GM13977 (cell line): Measurements from ENCODE around the gene ATXN7L2.

ENCODE experiments used
- DNase-seq: peaks from one replicate; pipeline ENCODE4 v3.0.0; 2012; ENCODE audit warnings: low spot score
- in situ Hi-C: fragments of 300-500 bp; cut with MboI; formaldehyde crosslinking; loops from one replicate; pipeline ENCODE4 v1.12.0; 2022; ENCODE audit warnings: low sequenced_read_pairs, low pct_unique_long_range_greater_than_20kb, mixed read lengths, inconsistent platforms; ENCODE audit not compliant: unreplicated experiment
- TF ChIP-seq, protein P1 (sequence below): IDR thresholded peaks from 2 replicates; pipeline ENCODE4 v1.5.1; 2012; ENCODE audit warnings: mild to moderate bottlenecking, control low read depth; ENCODE audit not compliant: insufficient read depth; ENCODE audit errors: extremely low read depth, missing control alignments

Gene ATXN7L2

DNA sequence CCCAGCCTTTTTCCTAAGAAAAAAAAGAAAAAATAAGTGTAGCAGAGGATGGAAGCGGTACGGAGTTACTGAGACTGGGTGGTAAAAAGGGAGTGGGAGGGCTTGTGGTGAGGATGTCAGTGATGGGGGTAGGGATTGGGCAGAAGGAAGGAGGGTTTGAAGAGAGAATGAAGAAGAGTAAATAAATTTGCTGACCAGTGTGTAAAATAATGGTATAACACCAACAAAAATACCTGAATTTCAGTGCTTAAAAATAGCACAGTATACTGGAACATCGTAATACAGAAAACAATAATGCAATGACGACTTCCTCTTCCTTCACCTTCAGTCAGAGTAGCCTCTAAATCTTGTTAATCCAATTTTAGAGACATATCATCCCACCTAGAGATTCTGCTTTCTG lies 36.2 kb upstream of the ATXN7L2 start:
- in situ Hi-C loops, result no loop called here
- TF ChIP-seq, protein P1, sequence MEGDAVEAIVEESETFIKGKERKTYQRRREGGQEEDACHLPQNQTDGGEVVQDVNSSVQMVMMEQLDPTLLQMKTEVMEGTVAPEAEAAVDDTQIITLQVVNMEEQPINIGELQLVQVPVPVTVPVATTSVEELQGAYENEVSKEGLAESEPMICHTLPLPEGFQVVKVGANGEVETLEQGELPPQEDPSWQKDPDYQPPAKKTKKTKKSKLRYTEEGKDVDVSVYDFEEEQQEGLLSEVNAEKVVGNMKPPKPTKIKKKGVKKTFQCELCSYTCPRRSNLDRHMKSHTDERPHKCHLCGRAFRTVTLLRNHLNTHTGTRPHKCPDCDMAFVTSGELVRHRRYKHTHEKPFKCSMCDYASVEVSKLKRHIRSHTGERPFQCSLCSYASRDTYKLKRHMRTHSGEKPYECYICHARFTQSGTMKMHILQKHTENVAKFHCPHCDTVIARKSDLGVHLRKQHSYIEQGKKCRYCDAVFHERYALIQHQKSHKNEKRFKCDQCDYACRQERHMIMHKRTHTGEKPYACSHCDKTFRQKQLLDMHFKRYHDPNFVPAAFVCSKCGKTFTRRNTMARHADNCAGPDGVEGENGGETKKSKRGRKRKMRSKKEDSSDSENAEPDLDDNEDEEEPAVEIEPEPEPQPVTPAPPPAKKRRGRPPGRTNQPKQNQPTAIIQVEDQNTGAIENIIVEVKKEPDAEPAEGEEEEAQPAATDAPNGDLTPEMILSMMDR, result no peak
- no peak for DNase-seq

DNA sequence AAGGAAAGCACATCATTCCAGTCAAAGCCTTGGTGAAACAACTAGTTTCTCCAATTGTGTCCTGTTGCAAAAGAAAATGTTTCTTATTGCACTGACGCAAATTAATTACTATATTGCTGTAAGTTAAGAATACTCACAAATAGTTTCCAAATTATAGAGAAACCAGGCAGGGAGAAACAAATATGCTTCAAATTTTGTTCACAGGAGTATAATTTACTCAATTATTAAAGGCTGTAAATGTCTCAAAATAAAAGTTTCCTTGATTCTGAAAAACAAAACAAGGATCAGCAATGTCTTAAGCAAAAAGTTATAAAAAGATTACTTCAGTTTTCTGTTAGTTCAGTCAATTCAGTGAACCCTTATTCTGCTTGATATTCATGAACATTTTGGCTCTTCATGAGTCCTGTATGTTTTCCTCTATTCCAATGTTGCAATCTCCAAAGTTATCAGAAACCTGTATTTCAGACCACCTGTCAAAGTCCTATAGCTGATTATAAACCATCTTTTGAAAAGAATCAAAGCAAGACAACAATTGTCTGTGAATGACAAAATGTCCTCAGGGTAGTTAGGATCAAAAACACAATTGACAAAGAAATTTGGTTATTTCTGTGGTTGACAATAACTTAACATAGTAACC lies 29.1 kb upstream of the ATXN7L2 start:
- in situ Hi-C loops, result no loop called here
- TF ChIP-seq, protein P1, result no peak
- DNase-seq, result no peak

DNA sequence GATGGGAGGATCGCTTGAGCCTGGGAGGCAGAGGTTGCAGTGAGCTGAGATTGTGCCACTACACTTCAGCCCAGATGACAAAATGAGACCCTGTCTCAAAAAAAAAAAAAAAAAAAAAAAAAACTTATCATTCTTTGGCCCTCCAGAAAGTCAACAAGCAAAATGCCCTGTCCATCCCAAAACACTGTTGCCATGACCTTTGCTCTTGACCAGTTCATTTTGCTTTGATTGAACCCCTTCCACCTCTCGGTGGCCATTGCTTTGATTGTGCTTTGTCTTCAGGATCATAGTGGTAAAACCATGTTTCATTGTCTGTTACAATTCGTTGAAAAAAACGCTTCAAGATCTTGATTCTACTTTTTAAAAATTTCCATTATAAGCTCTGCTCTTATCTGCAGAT lies 25.9 kb upstream of the ATXN7L2 start:
- TF ChIP-seq, protein P1, result no peak
- in situ Hi-C loops, result no loop called here
- DNase-seq, result no peak

DNA sequence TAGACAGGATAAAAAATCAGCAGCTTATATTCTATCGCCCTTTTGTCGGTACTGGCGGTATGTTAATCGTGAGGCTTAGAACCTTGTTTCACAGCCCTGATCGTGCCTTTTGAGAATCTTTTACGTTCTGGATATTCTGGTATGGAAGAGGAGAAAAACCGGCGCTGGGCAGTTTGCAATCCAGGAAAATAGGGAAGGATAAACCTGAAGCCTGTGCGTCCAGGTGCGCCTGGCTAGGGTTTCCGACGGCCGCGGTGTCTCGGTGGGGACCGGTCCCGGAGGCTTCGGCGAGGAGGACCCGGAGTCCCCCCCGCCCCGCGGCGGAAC lies 17.6 kb upstream of the ATXN7L2 start:
- in situ Hi-C loops, result no loop called here
- TF ChIP-seq, protein P1, result no peak
- peak; percentile 7 for DNase-seq

DNA sequence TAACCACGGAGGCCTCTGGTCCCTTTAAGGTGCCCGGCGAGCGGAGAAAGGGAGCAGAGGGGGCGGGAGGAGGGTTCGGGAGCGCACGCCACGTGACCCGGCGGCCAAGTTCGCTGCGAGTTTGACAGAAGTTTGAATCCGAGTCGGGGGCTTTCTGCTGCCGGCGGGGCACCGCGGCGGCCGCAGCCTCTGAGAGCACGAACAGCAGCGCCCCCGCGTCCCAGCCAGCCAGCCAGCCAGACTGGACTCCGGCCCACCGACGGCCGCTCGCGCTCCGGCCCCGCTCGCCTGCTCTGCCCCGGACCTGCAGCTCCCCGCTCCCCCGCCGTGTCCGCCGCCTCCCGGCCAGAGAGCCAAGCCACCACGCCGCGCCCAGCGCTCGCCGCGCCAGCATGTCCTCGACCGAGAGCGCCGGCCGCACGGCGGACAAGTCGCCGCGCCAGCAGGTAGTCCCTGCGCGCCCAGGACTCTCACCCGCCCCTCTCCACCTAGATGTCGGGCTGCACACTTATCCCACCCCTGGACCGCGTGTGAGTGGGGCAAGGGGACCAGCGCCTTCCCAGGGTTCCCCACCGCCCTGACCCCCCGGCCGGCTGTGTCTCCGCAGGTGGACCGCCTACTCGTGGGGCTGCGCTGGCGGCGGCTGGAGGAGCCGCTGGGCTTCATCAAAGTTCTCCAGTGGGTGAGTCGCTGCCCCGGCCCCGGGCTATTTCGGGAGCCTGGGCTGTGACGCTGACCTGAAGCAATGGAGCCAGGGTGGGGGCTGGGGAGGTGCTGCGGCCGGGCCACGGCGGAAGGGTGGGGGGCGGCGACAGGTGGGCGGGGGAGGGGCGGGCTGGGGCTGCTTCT lies 17.0 kb upstream of the ATXN7L2 start, which contains the start of gene SYPL2:
SYPL2 (plus strand) TSS at position 95 of the 849 bp plus-strand sequence; CDS start at position 393, 298 bp downstream.
- in situ Hi-C loops, result no loop called here
- DNase-seq, result peak; percentile 59
- TF ChIP-seq, protein P1, result no peak

DNA sequence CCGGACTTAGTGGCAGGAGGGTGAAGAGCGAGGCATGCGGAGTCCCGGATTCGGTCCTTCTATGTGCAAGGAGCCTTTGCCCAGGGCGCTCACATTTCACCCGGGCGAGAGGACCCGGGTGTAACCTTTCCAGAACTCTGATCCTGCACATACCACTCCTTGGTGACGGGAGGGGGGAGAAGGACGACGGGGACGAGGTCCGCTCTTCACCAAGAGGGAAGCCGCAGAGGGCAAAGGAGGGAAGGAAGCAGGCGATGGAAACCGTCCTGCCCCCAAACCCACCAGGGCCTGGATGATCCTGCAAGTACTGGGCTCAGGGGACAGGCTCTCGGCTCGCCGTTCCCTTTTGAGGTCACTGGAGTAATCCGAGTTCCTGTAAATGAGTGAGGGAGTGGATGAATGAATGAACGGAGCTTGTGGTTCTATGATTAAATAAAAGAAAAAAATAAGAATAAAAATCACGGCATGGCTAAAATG lies 16.4 kb upstream of the ATXN7L2 start:
- TF ChIP-seq, protein P1, result no peak
- in situ Hi-C loops, result no loop called here
- DNase-seq, result no peak
